Measurements from ENCODE around the gene CELA2A.

DNA sequence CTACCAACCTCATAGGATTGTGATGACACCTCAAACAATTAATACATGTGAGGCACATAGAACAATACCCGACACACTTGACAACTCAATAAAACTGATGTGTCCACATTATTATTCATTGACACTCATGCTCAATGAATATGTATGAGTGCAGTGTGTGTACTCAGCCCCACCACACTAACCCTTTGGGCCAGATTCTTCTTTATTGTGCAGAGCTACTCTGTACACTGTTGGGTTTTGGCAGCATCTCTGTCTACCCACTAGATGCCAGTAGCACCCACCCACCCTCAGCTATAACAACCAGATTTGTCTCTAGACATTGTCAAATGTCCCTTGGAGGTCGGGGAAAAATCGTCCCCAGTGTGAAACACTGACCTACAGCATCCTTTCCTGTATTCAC, 57.4 kb downstream of the CELA2A start:
- TF ChIP-seq, protein P1, sequence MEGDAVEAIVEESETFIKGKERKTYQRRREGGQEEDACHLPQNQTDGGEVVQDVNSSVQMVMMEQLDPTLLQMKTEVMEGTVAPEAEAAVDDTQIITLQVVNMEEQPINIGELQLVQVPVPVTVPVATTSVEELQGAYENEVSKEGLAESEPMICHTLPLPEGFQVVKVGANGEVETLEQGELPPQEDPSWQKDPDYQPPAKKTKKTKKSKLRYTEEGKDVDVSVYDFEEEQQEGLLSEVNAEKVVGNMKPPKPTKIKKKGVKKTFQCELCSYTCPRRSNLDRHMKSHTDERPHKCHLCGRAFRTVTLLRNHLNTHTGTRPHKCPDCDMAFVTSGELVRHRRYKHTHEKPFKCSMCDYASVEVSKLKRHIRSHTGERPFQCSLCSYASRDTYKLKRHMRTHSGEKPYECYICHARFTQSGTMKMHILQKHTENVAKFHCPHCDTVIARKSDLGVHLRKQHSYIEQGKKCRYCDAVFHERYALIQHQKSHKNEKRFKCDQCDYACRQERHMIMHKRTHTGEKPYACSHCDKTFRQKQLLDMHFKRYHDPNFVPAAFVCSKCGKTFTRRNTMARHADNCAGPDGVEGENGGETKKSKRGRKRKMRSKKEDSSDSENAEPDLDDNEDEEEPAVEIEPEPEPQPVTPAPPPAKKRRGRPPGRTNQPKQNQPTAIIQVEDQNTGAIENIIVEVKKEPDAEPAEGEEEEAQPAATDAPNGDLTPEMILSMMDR (IDR thresholded peaks at IDR 0.05; ENCODE audit: extremely low read depth in 1 of 2, insufficient read depth in 1 of 2, low read depth in 1 of 2, low read length in 2 of 2) = no peak
- TF ChIP-seq POLR2A (IDR thresholded peaks at IDR 0.05; ENCODE audit: low read depth, low read length) (no peak), EZH2 (IDR thresholded peaks at IDR 0.05; ENCODE audit: borderline replicate concordance, low read depth, low read length, severe bottlenecking) (no peak), POLR2AphosphoS5 (IDR thresholded peaks at IDR 0.05; ENCODE audit: insufficient read depth, low read depth, low read length) (no peak), JUN (IDR thresholded peaks at IDR 0.05; ENCODE audit: borderline replicate concordance, insufficient read depth, insufficient read length, low read depth) (no peak), FOS (IDR thresholded peaks at IDR 0.05; ENCODE audit: borderline replicate concordance, insufficient read depth, low read length) (no peak)
- TF ChIP-seq, protein P2, sequence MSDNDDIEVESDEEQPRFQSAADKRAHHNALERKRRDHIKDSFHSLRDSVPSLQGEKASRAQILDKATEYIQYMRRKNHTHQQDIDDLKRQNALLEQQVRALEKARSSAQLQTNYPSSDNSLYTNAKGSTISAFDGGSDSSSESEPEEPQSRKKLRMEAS (IDR thresholded peaks at IDR 0.05; ENCODE audit: insufficient read depth, insufficient read length) = no peak

All from endothelial cell of umbilical vein (primary cell).